Dermis lymphatic vessel endothelial cell (primary cell): ENCODE measurements around the gene SFTPA1. TPM values are rescaled to one million over a fixed set of nuclear protein-coding genes. Genes with fewer than 3 reads are reported as not detected.

Experiments used
- total RNA-seq: library from RNA; depleted of rRNA; stranded (reverse); fragments of >200 nt; gene quantifications from 2 replicates; pipeline ENCODE4 v1.2.1, GENCODE V29; 2014

SFTPA1 gene
- total RNA-seq, result under 0.01 TPM in 1 of 2 replicates, not detected in the other

GRCh38 chr10:79610601-79611191 is at the start of gene SFTPA1:
Gene SFTPA1, plus strand, starts transcription at chr10:79610939. Its CDS starts 887 bp downstream, at chr10:79611826.

Other genes starting within 250 kb of the SFTPA1 start
- 4.8 and 6.0 TPM in 2 replicates for gene ZCCHC24, start 165.3 kb upstream of the SFTPA1 start, total RNA-seq
- 0.17 and 0.33 TPM in 2 replicates for gene EIF5AL1, start 98.4 kb upstream of the SFTPA1 start, total RNA-seq
- not detected in 2 replicates for gene SFTPA2, start 50.5 kb upstream of the SFTPA1 start, total RNA-seq
- gene NUTM2B, start 92.3 kb downstream of the SFTPA1 start, total RNA-seq, result 0.26 and 0.33 TPM in 2 replicates
- gene NUTM2E, start 215.8 kb downstream of the SFTPA1 start, total RNA-seq, result not detected in 2 replicates